ENCODE measurements around the gene HARS2.
"Not testable (repeated sequence)": the region's sequence is repeated elsewhere in the genome, so short reads cannot be mapped to it uniquely, and the experiment has no call there.

Gene HARS2

DNA sequence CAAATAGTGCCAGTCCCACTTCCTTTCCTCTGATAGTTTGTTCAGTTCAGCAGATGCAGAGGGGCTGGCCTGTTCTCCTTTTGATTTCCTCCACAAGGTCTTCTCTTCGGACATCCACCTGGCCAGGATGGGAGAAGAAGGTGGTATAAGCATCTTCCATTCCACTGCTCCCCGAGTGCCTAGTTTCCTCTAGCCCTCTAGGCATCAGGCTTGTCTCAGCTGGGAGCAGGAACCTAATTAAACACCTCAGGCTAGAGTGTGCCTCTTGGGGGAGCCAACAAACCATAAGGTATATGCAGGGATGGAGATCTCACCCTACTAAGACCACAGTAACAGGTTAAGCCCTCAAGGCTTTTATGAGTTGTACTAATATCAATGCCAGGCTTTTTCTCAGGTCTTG, 17.0 kb upstream of the HARS2 start:
- Mint-ChIP-seq H3K4me1 (ENCODE audit: low read depth) (no peaks in the 10 kb centered on the region), H3K27ac (peak overlapping the region; percentile 35)

DNA sequence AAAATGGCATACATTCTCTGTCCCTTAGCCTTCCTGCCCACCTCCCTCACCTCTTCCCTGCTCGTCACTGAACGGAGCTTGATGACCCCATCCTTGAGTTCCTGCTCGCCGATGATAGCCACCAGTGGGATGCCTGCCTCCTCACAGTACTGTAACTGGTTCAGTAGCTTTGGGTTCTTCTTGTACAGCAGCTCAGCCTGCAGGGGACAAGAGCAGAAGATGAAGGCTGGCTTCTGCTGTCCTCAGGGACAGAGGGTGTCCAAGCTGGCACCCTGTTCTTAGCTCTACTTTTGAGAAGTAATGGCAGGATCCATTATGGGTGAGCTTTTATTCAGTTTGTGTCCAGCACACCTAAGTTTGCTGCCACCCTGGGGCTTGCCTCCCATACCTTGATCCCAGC, 16.6 kb upstream of the HARS2 start:
- Mint-ChIP-seq H3K4me3 (no peak overlapping the region), H3K9me3 (no peaks in the 10 kb centered on the region), H3K36me3 (ENCODE audit: low read depth) (peaks cover 47% of the 10 kb centered on the region), H3K4me1 (ENCODE audit: low read depth) (no peaks in the 10 kb centered on the region), H3K27ac (peak overlapping the region; percentile 53), H3K27me3 (ENCODE audit: low read depth) (no peaks in the 10 kb centered on the region)
- DNase-seq (ENCODE audit: low spot score), result no peak

More for the DNA sequence above, 17.0 kb upstream of the HARS2 start:
- DNase-seq (ENCODE audit: low spot score), result no peak
- Mint-ChIP-seq H3K27me3 (ENCODE audit: low read depth) (no peaks in the 10 kb centered on the region), H3K9me3 (no peaks in the 10 kb centered on the region), H3K4me3 (no peak overlapping the region), H3K36me3 (ENCODE audit: low read depth) (peaks cover 51% of the 10 kb centered on the region)

DNA sequence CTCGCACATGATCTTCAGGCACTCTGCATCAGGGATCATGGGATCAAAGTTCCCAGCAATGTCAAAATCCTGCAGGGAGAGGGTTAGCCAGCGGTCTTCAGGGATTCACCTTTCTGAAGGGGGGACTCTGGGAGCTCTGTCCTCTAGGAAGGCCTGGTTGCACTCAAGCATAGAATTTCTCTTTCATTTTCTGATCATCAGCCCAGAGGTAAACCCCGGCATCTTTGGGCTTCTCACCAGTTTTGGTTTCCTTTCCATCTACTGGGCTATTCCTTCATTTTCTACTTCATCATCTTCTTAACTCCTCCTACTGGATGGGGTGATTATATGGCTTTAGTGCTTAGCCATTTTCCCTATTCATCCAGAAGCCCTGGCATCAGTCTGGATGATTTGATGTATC, 13.3 kb upstream of the HARS2 start:
- Mint-ChIP-seq H3K4me1 (ENCODE audit: low read depth) (no peaks in the 10 kb centered on the region), H3K27ac (no peak overlapping the region), H3K36me3 (ENCODE audit: low read depth) (peaks cover 43% of the 10 kb centered on the region), H3K9me3 (no peaks in the 10 kb centered on the region), H3K27me3 (ENCODE audit: low read depth) (no peaks in the 10 kb centered on the region), H3K4me3 (no peak overlapping the region)
- DNase-seq (ENCODE audit: low spot score), result no peak

DNA sequence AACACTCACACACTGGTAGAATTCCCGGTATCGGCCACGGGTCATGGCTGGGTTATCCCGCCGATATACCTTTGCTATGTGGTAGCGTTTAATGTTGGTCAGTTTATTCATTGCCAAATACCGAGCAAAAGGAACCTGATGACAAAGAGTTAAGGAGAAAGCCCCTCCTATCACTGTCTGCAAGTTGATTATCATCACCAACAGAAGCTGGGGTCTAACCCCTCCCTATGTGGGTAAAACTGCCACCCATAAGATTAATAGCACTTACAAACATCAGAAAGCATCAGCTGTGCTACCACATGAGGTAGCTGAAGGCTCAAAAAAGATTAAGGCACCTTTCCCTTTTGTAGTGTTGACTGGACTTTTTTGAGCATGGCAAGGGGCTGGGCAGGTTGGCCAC, 12.3 kb upstream of the HARS2 start:
- Mint-ChIP-seq H3K4me1 (ENCODE audit: low read depth) (no peaks in the 10 kb centered on the region), H3K36me3 (ENCODE audit: low read depth) (peaks cover 44% of the 10 kb centered on the region), H3K27ac (no peak overlapping the region), H3K27me3 (ENCODE audit: low read depth) (no peaks in the 10 kb centered on the region), H3K9me3 (no peaks in the 10 kb centered on the region), H3K4me3 (no peak overlapping the region)
- DNase-seq (ENCODE audit: low spot score), result no peak

DNA sequence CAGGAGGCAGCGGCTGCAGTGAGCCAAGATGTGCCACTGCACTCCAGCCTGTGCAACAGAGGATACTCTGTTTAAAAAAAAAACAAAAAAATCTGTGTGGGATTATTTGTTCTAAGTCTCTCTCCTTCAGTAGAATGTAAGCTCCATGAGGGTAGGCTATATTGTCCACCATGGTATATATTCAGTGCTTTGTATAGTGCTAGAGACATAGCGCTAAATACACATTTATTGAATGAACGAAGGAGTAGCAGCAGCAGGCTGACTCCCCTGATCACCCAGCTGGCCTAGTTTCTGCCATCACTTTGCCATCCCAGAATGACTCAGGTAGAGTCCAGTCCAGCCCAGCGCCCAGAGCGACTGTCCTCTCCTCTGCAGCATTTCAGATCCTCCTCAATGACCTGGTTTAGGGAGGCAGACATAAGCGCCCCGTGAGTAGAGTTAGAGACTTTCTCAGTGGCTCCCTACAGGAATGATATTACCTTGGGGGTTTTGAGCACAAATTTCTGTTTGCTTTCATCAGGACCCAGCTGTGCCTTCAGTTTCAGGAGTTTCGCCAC, 801 bp upstream of the HARS2 start:
- DNase-seq (ENCODE audit: low spot score), result no peak
- Mint-ChIP-seq H3K9me3 (no peaks in the 10 kb centered on the region), H3K4me3 (peak overlapping the region; percentile 100), H3K27me3 (ENCODE audit: low read depth) (no peaks in the 10 kb centered on the region), H3K36me3 (ENCODE audit: low read depth) (peaks cover 36% of the 10 kb centered on the region), H3K4me1 (ENCODE audit: low read depth) (peaks cover 25% of the 10 kb centered on the region), H3K27ac (peak overlapping the region; percentile 95)

DNA sequence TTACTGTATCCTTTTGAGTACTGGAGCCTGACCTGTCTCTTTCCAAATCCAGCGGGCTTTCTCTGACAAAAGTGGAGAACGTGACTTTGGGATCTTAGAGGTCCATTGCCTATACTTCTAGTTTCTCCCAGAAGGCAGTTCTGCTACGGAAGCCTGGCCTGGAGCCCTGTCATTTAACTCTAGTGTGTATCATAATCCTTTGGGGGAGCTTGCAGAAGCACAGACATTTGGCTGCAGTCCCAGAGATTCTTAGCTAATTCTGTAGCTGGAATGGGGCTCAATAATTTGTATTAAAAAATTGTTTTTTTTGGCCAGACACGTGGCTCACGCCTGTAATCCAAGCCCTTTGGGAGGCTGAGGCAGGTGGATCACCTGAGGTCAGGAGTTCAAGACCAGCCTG, 3.0 kb downstream of the HARS2 start:
- Mint-ChIP-seq H3K36me3 (ENCODE audit: low read depth) (peaks cover 56% of the 10 kb centered on the region), H3K9me3 (no peaks in the 10 kb centered on the region), H3K4me1 (ENCODE audit: low read depth) (peaks cover 19% of the 10 kb centered on the region), H3K4me3 (no peak overlapping the region), H3K27me3 (ENCODE audit: low read depth) (no peaks in the 10 kb centered on the region), H3K27ac (no peak overlapping the region)
- DNase-seq (ENCODE audit: low spot score), result no peak

DNA sequence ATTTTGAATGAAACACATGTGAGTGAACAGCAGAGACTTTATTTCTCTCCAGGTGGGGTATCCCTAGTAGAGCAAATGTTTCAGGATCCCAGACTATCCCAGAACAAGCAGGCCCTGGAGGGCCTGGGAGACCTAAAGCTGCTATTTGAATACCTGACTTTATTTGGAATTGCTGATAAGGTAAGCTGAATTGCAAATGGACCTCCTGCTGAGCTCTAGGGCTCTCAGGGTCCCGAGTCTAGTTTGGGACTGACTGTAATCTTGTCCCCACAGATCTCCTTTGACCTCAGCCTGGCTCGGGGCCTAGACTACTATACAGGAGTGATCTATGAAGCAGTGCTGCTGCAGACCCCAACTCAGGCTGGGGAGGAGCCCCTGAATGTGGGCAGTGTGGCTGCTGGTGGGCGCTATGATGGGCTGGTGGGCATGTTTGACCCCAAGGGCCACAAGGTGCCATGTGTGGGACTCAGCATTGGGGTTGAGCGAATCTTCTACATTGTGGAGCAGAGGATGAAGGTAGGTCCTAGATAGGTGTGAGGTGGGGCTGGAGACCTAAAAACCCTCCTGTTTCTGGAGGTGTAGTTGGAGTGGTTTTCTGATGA, 5.7 kb downstream of the HARS2 start:
- Mint-ChIP-seq H3K9me3 (no peaks in the 10 kb centered on the region), H3K4me1 (ENCODE audit: low read depth) (peaks cover 26% of the 10 kb centered on the region), H3K27me3 (ENCODE audit: low read depth) (no peaks in the 10 kb centered on the region), H3K36me3 (ENCODE audit: low read depth) (peaks cover 54% of the 10 kb centered on the region), H3K4me3 (no peak overlapping the region), H3K27ac (no peak overlapping the region)
- no peak for DNase-seq (ENCODE audit: low spot score)

DNA sequence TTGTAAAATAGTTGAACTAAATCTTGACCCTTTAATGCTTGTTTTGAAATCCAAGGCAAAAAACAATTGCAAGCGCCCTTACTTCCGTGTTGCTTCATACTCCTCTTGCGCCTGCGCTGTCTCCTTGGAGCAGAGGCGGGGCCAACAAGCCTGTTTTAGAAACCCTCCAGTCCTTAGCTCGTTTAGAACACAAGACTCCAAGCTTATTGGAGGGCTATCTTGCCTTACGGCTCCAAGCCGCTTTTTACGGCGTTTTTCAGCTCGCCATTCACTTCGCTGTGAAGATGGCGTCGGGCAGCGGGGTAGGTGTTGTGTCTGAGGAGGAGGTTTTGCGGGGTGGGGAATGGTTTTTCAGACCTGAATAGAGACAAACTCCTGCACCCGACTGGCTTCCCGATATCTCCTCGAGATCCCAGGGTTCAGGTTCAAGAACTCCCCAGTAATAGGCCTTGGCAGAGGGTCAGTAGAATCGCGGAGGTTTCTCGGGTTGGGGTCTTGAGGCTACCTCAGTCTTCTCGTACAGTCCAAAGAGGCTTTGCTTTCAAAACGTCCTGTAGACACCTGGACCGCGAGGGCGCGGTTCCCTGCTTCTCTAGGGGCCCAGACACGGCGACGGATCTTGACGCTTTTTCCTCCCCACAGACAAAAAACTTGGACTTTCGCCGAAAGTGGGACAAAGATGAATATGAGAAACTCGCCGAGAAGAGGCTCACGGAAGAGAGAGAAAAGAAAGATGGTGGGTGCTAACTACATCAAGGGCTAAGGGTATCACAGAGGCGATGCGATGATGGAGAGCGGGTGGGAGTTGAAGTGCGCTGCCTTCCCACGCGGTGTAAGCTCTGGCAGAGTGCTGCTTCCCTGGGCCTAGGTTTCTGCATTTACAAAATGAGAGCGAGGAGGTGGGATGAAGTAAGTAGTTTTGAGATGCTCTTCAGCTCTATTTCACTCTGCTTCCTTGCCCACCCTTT, 9.2 kb downstream of the HARS2 start, which contains the start of gene ZMAT2:
ZMAT2 (plus strand) TSS at position 271 of the 968 bp plus-strand sequence; CDS start at position 285, 14 bp downstream.
- Mint-ChIP-seq H3K36me3 (ENCODE audit: low read depth) (peaks cover 65% of the 10 kb centered on the region), H3K27ac (peak within 1 kb of the TSS; percentile 95), H3K4me3 (peak within 1 kb of the TSS; percentile 99), H3K9me3 (no peaks in the 10 kb centered on the region), H3K4me1 (ENCODE audit: low read depth) (peaks cover 21% of the 10 kb centered on the region), H3K27me3 (ENCODE audit: low read depth) (no peaks in the 10 kb centered on the region)
- DNase-seq (ENCODE audit: low spot score), result peak; percentile 93

DNA sequence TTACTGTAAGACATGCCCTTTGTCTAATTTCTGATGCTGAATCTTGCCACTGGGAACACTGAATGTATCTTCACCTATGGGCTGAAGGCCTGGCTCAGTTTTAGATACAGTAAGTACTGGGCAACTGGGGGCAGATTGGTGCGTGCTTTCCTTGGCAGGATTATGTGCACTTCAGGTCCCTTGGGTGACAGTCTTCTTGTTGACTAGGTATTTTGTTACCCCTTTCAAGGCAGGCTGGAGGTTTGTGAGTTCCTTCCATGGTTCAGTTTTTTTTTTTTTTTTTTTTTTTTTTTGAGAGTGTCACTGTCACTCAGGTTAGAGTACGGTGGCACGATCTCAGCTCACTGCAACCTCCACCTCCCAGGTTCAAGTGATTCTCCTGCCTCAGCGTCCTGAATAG, 16.6 kb downstream of the HARS2 start:
- Mint-ChIP-seq H3K9me3 (no peaks in the 10 kb centered on the region), H3K4me1 (ENCODE audit: low read depth) (peaks cover 20% of the 10 kb centered on the region), H3K27ac (no peak overlapping the region), H3K36me3 (ENCODE audit: low read depth) (peaks cover 26% of the 10 kb centered on the region), H3K4me3 (no peak overlapping the region), H3K27me3 (ENCODE audit: low read depth) (peaks cover 5% of the 10 kb centered on the region)
- no peak for DNase-seq (ENCODE audit: low spot score)

DNA sequence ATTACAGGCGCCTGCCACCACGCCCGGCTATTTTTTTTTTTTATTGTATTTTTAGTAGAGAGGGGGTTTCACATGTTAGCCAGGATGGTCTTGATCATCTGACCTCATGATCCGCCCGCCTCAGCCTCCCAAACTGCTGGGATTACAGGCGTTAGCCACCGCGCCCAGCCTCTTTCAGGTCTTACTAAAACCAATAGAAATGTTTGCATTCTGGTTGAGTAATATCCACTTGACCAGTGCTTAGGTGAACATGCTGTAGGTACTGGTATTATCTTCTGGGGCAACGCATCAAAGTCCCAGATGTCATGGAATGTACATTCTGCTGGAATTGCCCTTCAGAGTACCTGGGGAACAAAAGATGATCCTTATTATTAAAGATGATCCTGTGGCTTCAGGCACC, 17.5 kb downstream of the HARS2 start:
- Mint-ChIP-seq H3K4me3 (peak overlapping the region; percentile 71), H3K36me3 (ENCODE audit: low read depth) (peaks cover 22% of the 10 kb centered on the region), H3K4me1 (ENCODE audit: low read depth) (peaks cover 20% of the 10 kb centered on the region)
- not testable (repeated sequence) for H3K9me3 Mint-ChIP-seq; H3K27me3 Mint-ChIP-seq (ENCODE audit: low read depth); H3K27ac Mint-ChIP-seq; DNase-seq (ENCODE audit: low spot score)

DNA sequence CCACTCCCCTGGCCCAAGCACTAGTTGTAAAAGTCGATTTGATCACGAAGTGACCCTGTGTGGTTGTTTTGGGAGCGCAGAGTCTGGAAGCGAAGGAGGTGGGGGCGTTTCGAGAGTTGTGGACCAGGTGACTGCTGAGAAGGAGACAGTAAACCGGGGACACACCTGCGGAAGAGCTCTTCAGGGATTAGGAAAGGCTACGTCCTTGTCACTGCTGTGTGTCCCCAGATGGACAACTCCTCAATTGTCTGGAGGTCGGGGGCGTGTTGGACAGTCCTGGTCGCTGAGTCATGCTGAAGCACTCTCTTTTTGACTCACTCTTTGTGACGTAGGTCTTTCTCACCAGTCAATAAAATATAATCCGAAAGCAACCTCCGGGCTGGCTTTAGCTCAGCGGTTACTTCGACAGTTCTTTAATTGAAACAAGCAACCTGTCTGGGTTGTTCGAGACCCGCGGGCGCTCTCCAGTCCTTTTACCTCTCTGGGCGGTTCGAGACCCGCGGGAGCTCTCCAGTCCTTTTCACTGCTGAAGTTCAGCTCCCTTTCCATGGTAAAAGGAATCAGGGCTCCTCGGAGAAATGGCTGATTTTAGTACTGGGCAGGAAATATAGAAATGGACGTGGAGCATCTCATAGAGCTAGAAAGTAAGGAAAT, 19.8 kb downstream of the HARS2 start:
- Mint-ChIP-seq H3K27me3 (ENCODE audit: low read depth) (peaks cover 7% of the 10 kb centered on the region), H3K36me3 (ENCODE audit: low read depth) (peaks cover 7% of the 10 kb centered on the region), H3K27ac (peak overlapping the region; percentile 98), H3K4me3 (peak overlapping the region; percentile 98), H3K4me1 (ENCODE audit: low read depth) (peaks cover 20% of the 10 kb centered on the region), H3K9me3 (no peaks in the 10 kb centered on the region)
- peak; percentile 90 for DNase-seq (ENCODE audit: low spot score)

DNA sequence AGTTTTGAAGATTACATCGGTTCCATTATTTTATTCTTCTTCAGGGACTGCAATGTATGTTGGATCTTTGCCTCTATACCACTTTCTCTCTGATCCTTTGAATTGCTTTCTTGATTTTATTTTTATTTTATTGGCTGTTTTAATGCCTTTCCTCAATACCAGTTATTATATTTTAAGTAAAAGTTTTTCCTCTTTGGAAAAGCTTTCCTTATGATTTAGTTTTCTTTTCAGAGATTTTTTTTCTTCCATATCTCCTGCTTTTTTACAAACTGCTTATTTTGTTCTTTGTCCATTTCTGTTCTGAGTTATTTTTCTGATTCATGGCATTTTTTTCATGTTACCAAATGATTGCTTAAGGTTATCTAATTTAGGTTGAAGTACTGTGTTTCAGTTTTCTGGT, 20.5 kb downstream of the HARS2 start:
- Mint-ChIP-seq H3K9me3 (no peaks in the 10 kb centered on the region), H3K36me3 (ENCODE audit: low read depth) (peaks cover 2% of the 10 kb centered on the region), H3K27me3 (ENCODE audit: low read depth) (peaks cover 7% of the 10 kb centered on the region), H3K27ac (peak overlapping the region; percentile 64), H3K4me3 (peak overlapping the region; percentile 98), H3K4me1 (ENCODE audit: low read depth) (peaks cover 20% of the 10 kb centered on the region)
- no peak for DNase-seq (ENCODE audit: low spot score)

DNA sequence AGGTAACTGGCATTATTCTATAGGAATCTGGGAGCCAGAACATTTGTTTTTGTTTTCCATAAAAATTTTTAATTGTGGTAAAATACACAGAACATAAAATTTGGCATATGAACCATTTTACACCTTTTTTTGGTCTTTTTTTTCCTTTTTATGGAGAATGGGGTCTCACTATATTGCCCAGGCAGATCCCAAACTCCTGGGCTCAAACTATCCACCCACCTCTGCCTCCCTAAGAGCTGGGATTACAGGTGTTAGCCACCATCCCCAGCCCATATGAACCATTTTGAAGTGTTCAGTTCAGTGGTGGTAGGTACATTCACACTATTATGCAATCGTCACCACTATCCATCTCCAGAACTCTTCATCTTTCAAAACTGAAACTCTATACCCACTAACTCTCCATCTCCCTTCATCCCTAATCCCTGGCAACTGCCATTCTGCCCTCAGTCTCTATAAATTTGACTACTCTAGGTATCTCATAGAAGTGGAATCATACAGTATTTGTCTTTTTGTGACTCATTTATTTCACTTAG, 22.4 kb downstream of the HARS2 start:
- H3K4me3 Mint-ChIP-seq, result no peak overlapping the region
- peaks cover 22% of the 10 kb centered on the region for H3K4me1 Mint-ChIP-seq (ENCODE audit: low read depth)
- peaks cover 7% of the 10 kb centered on the region for H3K27me3 Mint-ChIP-seq (ENCODE audit: low read depth)
- peaks cover 2% of the 10 kb centered on the region for H3K36me3 Mint-ChIP-seq (ENCODE audit: low read depth)
- H3K9me3 Mint-ChIP-seq, result no peaks in the 10 kb centered on the region
- no peak overlapping the region for H3K27ac Mint-ChIP-seq
- no peak for DNase-seq (ENCODE audit: low spot score)
